Measurements from ENCODE around the gene ADO. TPM values are rescaled to one million over a fixed set of nuclear protein-coding genes. Genes with fewer than 3 reads are reported as not detected.

The ADO gene
- total and polyA plus RNA-seq, 10 of the 15 experiments (the other 5 are each of a cell fraction or from before 2014, with no cell fraction given): 4.3 to 44.6 (median 18.7) TPM

DNA sequence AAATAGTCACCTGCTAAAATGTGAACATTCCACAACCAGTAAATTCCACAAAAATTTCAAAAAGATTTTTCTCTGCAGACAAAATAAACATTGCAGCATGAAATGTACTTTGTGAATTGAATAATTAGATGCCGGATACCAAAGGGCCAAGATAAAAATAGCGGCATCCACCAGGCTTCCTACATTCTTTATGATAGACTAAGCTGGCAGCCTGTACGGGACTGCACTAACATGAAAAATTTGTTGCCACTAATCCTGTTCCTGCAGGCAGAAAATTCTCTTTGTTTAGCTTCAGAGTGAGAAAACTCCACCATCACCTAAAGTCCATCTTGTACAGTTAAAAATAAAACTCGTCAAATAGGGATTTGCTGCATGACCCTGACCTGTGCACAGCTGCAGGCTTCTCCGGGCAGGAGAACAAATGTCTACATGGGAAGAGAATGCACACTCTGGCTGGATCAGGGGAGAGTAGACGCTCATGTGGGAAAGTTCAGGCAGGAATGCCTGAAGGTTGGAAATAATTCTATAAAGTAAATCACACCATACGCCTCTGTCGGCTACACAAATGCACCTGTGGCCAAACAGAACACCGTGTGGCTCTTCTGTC is 15.6 kb upstream of the ADO start:
- Histone ChIP-seq H4K20me1 (ENCODE audit: control insufficient read depth, insufficient read depth) (no peaks in the 10 kb centered on the region), H3K27ac (ENCODE audit: control insufficient read depth, insufficient read depth) (no peak overlapping the region), H3K9ac (ENCODE audit: control insufficient read depth, insufficient read depth, low read length) (no peak overlapping the region), H3K4me3 (no peak overlapping the region), H3K27me3 (replicated peaks in 1 of 2; ENCODE audit: control insufficient read depth in 2 of 2, insufficient read depth in 2 of 2, low read length in 1 of 2) (no peaks in the 10 kb centered on the region), H2AFZ (ENCODE audit: control insufficient read depth, low read depth, low read length) (no peak overlapping the region), H3K79me2 (ENCODE audit: control insufficient read depth, insufficient read depth, low read length) (no peaks in the 10 kb centered on the region), H3K9me3 (replicated peaks; ENCODE audit: control insufficient read depth, insufficient read depth, low read length) (no peaks in the 10 kb centered on the region), H3K4me2 (ENCODE audit: control insufficient read depth, insufficient read depth) (no peak overlapping the region), H3K4me1 (ENCODE audit: control insufficient read depth, insufficient read depth, low read length) (no peaks in the 10 kb centered on the region), H3K36me3 (ENCODE audit: control insufficient read depth in 2 of 2, insufficient read depth in 2 of 2, low read length in 1 of 2) (no peaks in the 10 kb centered on the region)
- ChIA-PET POLR2A (no interaction called here), SMC1A (ENCODE audit: uncharacterized antibody, unreplicated experiment) (interaction anchor here (0.9 to 1.0 kb wide), 2 partner anchors 10 to 14 kb away, joined by 3 to 4 read pairs; no protein-coding TSS in a partner anchor), RAD21 (ENCODE audit: unreplicated experiment) (interaction anchor here (0.8 to 1.4 kb wide), 3 partner anchors 56 to 178 kb away, joined by 3 to 4 read pairs (median 3); no protein-coding TSS in a partner anchor), CTCF (interaction anchor here (1.1 kb wide), 1 partner anchor 233 kb away, joined by 3 read pairs; no protein-coding TSS in a partner anchor)
- in situ Hi-C loops (cut with MboI) (no loop called here), intact Hi-C loops (cut with micrococcal nuclease; ENCODE audit: unreplicated experiment) (no loop called here)
- TF ChIP-seq MTA3 (IDR thresholded peaks at IDR 0.05; ENCODE audit: borderline replicate concordance, low read length) (no peak), NFXL1 (IDR thresholded peaks at IDR 0.05; ENCODE audit: borderline replicate concordance) (no peak)
- 56% methylated on average over 9 of the region's 9 CpGs for WGBS (ENCODE audit: insufficient coverage, insufficient replicate concordance, low lambda C conversion rate, missing lambda C conversion rate)
- no peak for DNase-seq (ENCODE audit: low read depth, low spot score)
- BruUV-seq (replicated peaks): no TSS peak
- FAIRE-seq: no peak
- no peak for ATAC-seq

DNA sequence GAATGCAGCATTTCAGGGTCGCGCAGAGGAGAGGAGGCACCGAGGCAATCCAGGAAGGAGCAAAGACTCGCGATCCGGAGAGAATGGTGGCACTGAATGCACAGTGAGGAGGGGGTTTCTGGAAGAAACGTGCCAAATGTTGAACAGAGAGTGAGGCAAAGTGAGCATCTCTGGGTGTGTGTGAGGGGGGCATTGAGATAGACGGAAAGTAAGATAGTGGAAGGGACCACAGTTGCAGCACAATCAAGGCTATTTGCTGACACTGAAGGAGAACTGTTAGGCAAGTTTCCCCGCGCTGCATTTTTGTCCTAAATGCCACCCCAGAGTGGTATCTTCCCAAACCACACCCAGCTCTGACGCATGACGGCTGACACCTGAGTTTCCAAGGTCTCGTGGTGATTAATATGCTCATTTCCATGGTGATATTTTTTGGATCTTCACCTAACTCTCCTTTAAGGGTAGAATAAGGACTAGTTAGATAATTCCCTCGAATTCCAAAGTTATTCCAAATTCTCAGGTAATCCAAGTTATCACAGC is 14.4 kb upstream of the ADO start:
- SMC1A ChIA-PET (ENCODE audit: uncharacterized antibody, unreplicated experiment): interaction anchor here (0.9 kb wide), 1 partner anchor 13 kb away, joined by 3 read pairs; no protein-coding TSS in a partner anchor
- no peaks in the 10 kb centered on the region for H3K27me3 ChIP-seq (replicated peaks in 1 of 2; ENCODE audit: control insufficient read depth in 2 of 2, insufficient read depth in 2 of 2, low read length in 1 of 2)
- ATAC-seq (no peak), DNase-seq (ENCODE audit: low read depth, low spot score) (no peak), FAIRE-seq (no peak)
- no peak overlapping the region for H2AFZ ChIP-seq (ENCODE audit: control insufficient read depth, low read depth, low read length)
- no peaks in the 10 kb centered on the region for H3K4me1 ChIP-seq (ENCODE audit: control insufficient read depth, insufficient read depth, low read length)
- intact Hi-C loops (cut with micrococcal nuclease; ENCODE audit: unreplicated experiment): no loop called here
- no peaks in the 10 kb centered on the region for H3K79me2 ChIP-seq (ENCODE audit: control insufficient read depth, insufficient read depth, low read length)
- H4K20me1 ChIP-seq (ENCODE audit: control insufficient read depth, insufficient read depth): no peaks in the 10 kb centered on the region
- TF ChIP-seq TBL1XR1 (IDR thresholded peaks at IDR 0.05; ENCODE audit: low read depth, low read length): no peak
- POLR2A ChIA-PET: interaction anchor here (0.5 to 1.0 kb wide), 2 partner anchors 10 to 21 kb away, joined by 3 read pairs; no protein-coding TSS in a partner anchor
- no peak overlapping the region for H3K27ac ChIP-seq (ENCODE audit: control insufficient read depth, insufficient read depth)
- CTCF ChIA-PET: interaction anchor here (1.1 kb wide), 1 partner anchor 234 kb away, joined by 3 read pairs; no protein-coding TSS in a partner anchor
- no peaks in the 10 kb centered on the region for H3K9me3 ChIP-seq (replicated peaks; ENCODE audit: control insufficient read depth, insufficient read depth, low read length)
- 73% methylated on average over 14 of the region's 14 CpGs for WGBS (ENCODE audit: insufficient coverage, insufficient replicate concordance, low lambda C conversion rate, missing lambda C conversion rate)
- H3K4me2 ChIP-seq (ENCODE audit: control insufficient read depth, insufficient read depth): no peak overlapping the region
- RAD21 ChIA-PET (ENCODE audit: unreplicated experiment): interaction anchor here (1.4 kb wide), 1 partner anchor 57 kb away, joined by 4 read pairs; no protein-coding TSS in a partner anchor
- BruUV-seq (replicated peaks): no TSS peak
- no peak overlapping the region for H3K9ac ChIP-seq (ENCODE audit: control insufficient read depth, insufficient read depth, low read length)
- no peaks in the 10 kb centered on the region for H3K36me3 ChIP-seq (ENCODE audit: control insufficient read depth in 2 of 2, insufficient read depth in 2 of 2, low read length in 1 of 2)
- in situ Hi-C loops (cut with MboI): no loop called here
- H3K4me3 ChIP-seq: no peak overlapping the region
